SK-N-MC (cell line): ENCODE data around the gene GDE1.
A peak's percentile ranks its signal among the peaks of the same experiment; 100 is the strongest.

Source experiments
- DNase-seq: peaks from one replicate; pipeline ENCODE4 v3.0.0-alpha.2; 2011; ENCODE audit warnings: low read depth, low spot score
- H3K27ac ChIP-seq: fragments of 200-600 bp; sonication (generic); 2 replicates; pipeline ENCODE4 v1.5.1; 2016; ENCODE audit warnings: mixed run types
- H3K36me3 ChIP-seq: fragments of 200-600 bp; sonication (generic); 2 replicates; pipeline ENCODE4 v1.6.1; 2017; ENCODE audit warnings: antibody characterized with exemption, low read length, mixed read lengths; ENCODE audit not compliant: insufficient read depth
- H3K4me3 ChIP-seq: fragments of 200-600 bp; sonication (generic); 2 replicates; pipeline ENCODE4 v1.5.1; 2016
- H3K9ac ChIP-seq: fragments of 200-600 bp; sonication (generic); 2 replicates; pipeline ENCODE4 v1.8.0; 2017; ENCODE audit warnings: mixed run types, mixed read lengths; ENCODE audit not compliant: insufficient read length
- H3K9me3 ChIP-seq: fragments of 200-600 bp; sonication (generic); 2 replicates; pipeline ENCODE4 v1.6.1; 2017; ENCODE audit warnings: low read depth, mild to moderate bottlenecking, antibody characterized with exemption, low read length, moderate library complexity, mixed read lengths
- EZH2 ChIP-seq: fragments of 200-600 bp; sonication (generic); IDR thresholded peaks from one replicate; pipeline ENCODE4 v1.6.1; 2017; ENCODE audit warnings: antibody characterized with exemption
- FOXP2 ChIP-seq: optimal IDR thresholded peaks from 2 replicates; pipeline ENCODE3; 2011; ENCODE audit warnings: mild to moderate bottlenecking, moderate library complexity; ENCODE audit not compliant: insufficient read depth; ENCODE audit errors: extremely low read length, control extremely low read depth
- POLR2AphosphoS5 ChIP-seq: IDR thresholded peaks from 2 replicates; pipeline ENCODE4 v1.6.1; 2012; ENCODE audit warnings: mild to moderate bottlenecking, low read depth, low read length, borderline replicate concordance

GDE1 gene

DNA sequence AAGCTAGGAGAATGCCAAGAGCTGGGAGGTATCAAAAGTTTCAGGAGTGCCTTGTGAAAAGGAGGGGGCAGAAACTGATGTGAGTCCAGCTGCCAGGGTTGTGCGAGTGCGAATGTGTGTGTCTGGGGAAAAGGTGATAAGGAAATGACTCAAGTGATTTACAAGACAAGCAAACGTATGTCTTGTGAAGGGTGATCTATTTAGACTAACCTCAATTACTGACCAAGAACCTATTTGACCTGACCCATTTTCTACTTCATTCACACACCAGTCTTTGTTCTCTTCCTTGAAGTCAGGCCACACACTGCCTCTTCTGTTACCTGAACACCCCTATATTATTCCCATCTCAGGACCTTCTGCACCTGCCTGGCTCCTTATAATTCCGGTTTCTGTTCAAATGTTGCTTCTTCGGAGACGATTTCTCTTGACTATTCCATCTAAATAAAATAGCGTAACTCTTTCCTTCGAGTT lies 1.0 kb downstream of the GDE1 start:
- H3K9ac ChIP-seq = peak overlapping the region; percentile 81
- DNase-seq = no peak
- TF ChIP-seq EZH2 (no peak), FOXP2 (no peak), POLR2AphosphoS5 (no peak)
- H3K27ac ChIP-seq = no peak overlapping the region
- peak overlapping the region; percentile 96 for H3K4me3 ChIP-seq
- H3K9me3 ChIP-seq = no peaks in the 10 kb centered on the region
- H3K36me3 ChIP-seq = peaks cover 16% of the 10 kb centered on the region

DNA sequence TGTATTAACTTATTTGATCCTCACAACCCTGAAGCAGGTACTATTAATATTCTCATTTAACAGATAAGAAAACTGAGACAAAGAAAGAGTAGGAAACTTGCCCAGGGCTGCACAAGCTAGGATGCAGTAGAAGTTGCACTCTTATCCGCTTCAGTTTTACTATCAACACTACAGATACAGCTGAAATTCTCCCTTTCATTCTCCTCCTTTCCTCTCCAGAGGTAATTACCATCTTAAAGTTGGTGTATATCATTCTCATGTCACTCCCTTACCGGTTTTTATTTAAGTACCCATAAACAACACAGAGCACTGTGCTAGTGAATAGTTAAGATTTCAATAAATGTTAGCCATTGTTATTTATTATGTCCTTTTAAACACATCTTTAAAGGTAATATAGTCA lies 3.5 kb downstream of the GDE1 start:
- no peak for TF ChIP-seq EZH2
- no peak for TF ChIP-seq POLR2AphosphoS5
- no peak for TF ChIP-seq FOXP2
- DNase-seq = no peak
- Histone ChIP-seq H3K9ac (no peak overlapping the region), H3K4me3 (no peak overlapping the region), H3K27ac (no peak overlapping the region), H3K36me3 (peaks cover 41% of the 10 kb centered on the region), H3K9me3 (no peaks in the 10 kb centered on the region)

DNA sequence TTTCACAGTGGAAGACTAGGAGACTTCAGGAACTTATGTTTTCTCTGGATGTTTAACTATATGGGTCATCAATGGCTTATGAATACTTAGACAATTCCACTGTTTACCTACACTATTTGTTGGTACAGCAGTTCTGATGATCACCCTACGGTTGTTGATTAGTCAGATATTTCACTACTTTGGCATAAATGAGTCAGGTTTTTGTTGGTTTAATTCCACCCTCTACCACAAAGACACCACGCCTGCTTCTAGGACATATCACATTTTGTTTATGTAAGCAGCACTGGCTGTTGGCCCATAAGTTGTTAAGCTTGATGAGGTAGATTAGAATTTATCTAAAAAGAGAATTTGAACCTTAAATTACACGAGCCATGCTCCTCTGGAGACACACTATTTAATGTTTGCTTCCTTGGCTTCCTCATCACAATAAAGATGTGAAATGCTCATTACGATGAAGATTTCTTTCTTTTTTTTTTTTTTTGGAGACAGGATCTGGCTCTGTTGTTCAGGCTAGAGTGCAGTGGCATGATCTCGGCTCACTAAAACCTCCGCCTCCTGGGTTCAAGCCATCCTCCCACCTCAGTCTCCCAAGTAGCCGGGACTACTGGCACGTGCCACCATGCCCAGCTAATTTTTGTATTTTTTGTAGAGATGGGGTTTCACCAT lies 4.3 kb downstream of the GDE1 start:
- DNase-seq = no peak
- Histone ChIP-seq H3K36me3 (peaks cover 49% of the 10 kb centered on the region), H3K27ac (no peak overlapping the region), H3K4me3 (no peak overlapping the region), H3K9me3 (no peaks in the 10 kb centered on the region), H3K9ac (no peak overlapping the region)
- TF ChIP-seq EZH2 = no peak

- Histone ChIP-seq H3K9ac (no peak overlapping the region), H3K9me3 (no peaks in the 10 kb centered on the region), H3K36me3 (peaks cover 55% of the 10 kb centered on the region), H3K27ac (no peak overlapping the region), H3K4me3 (no peak overlapping the region)
- no peak for TF ChIP-seq EZH2
- TF ChIP-seq POLR2AphosphoS5 = no peak
- TF ChIP-seq FOXP2 = no peak
- no peak for DNase-seq
These were observed 6.1 kb downstream of the GDE1 start for GRCh38 chr16:19515757-19516156.

DNA sequence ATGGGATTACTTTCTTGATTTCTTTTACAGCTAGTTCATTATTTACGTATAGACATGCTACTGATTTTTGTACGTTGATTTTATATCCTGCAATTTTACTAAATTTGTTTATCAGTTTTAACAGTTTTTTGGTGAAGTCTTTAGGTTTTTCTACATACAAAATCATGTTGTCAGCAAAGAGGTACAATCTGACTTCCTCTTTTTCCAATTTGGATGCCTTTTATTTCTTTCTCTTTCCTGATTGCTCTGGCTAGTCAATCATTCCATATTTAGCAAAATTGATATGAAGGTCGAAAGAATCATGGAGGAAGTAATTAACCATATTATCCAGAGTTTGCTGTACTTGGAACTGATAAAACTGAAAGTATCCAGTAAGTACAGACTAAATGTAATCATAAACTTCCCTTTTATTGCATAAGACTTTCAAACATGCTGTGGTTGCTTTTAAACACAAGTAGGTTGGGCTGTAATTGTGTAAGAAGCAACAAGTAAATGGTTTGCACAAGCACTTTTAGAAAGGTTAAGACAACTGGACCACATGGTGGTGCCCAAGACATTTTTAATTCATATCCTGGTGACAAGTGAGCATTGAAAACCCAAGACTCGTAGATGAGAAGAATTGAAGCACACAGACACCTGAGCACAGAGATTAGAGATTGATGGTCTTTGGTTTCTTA lies 8.4 kb downstream of the GDE1 start:
- Histone ChIP-seq H3K9me3 (no peaks in the 10 kb centered on the region), H3K36me3 (peaks cover 55% of the 10 kb centered on the region), H3K9ac (no peak overlapping the region), H3K4me3 (no peak overlapping the region), H3K27ac (no peak overlapping the region)
- TF ChIP-seq POLR2AphosphoS5 (no peak), FOXP2 (no peak), EZH2 (no peak)
- no peak for DNase-seq

DNA sequence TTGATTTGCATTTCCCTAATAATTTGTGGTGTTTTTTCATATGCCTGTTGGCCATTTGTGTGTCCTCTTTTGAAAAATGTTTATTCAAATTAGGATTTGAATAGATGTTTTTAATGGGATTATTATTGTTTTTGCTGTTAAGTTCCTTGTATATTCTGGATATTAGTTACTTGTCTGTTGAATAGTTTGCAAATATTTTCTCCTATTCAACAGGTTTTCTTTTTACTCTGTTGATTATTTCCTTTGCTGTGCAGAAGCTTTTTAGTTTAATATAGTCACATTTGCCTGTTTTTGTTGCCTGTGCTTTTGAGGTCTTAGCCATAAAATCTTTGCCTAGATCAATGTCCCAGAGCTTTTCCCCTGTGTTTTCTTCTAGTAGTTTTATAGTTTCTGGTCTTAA lies 9.6 kb downstream of the GDE1 start:
- Histone ChIP-seq H3K27ac (no peak overlapping the region), H3K9ac (no peak overlapping the region), H3K4me3 (no peak overlapping the region), H3K9me3 (no peaks in the 10 kb centered on the region), H3K36me3 (peaks cover 52% of the 10 kb centered on the region)
- no peak for TF ChIP-seq POLR2AphosphoS5
- TF ChIP-seq EZH2 = no peak
- TF ChIP-seq FOXP2 = no peak
- no peak for DNase-seq

DNA sequence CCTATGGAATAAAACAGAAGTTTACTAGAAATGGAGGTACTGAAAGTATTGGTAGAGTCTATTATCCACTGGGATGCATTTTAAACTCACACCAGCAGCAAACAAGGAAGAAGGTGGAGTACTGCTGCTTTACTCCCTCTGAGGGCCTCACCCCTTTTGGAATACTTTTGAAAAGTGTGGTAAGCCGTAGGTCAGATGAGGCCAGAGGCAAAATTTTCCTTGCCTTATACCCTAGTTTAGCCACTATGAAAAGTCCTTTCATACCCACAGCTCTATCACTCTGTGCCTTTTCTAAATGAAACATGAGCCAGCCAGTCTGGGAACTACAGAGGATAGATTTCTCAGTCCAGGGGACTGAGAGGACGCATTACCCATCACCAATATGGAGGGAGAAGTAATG lies 14.0 kb downstream of the GDE1 start:
- DNase-seq = no peak
- Histone ChIP-seq H3K27ac (no peak overlapping the region), H3K4me3 (no peak overlapping the region), H3K9ac (no peak overlapping the region), H3K9me3 (no peaks in the 10 kb centered on the region), H3K36me3 (peaks cover 26% of the 10 kb centered on the region)
- no peak for TF ChIP-seq POLR2AphosphoS5
- TF ChIP-seq EZH2 = no peak
- TF ChIP-seq FOXP2 = no peak

DNA sequence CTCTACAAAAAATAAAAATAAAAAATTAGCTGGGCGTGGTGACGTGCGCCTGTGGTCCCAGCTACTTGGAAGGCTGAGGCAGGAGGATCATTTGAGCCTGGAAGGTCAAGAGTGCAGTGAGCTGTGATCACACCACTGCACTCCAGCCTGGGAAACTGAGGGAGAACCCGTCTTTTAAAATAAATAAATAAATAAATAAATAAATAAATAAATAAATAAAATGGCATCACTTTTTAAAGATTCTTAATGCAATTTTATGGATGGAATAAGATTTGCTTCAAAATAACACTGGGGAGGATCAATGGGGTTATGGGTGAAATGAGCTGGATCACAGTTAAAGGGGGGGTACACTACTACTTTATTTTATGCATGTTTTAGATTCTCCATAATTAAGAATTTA lies 14.9 kb downstream of the GDE1 start:
- no peak overlapping the region for H3K4me3 ChIP-seq
- DNase-seq = no peak
- H3K9ac ChIP-seq = no peak overlapping the region
- H3K36me3 ChIP-seq = peaks cover 27% of the 10 kb centered on the region; the same call in 1 of the 2 replicates
- H3K27ac ChIP-seq = no peak overlapping the region
- TF ChIP-seq POLR2AphosphoS5 (no peak), EZH2 (no peak), FOXP2 (no peak)
- no peaks in the 10 kb centered on the region for H3K9me3 ChIP-seq
